Gastrocnemius medialis (tissue), 4 donors: Measurements from ENCODE around the gene PDIA4. TPM values are rescaled to one million over a fixed set of nuclear protein-coding genes. Genes with fewer than 3 reads are reported as not detected.
"Not testable (repeated sequence)": the region's sequence is repeated elsewhere in the genome, so short reads cannot be mapped to it uniquely, and the experiment has no call there.

Experiments
- ATAC-seq, 2 donors: fragments of 150-250 bp; one replicate each; pipeline ENCODE4 v1.9.1; 2016
- DNase-seq, 2 donors: peaks; one replicate each; pipeline ENCODE4 v3.0.0-alpha.2; 2019
- H3K27ac ChIP-seq, 4 donors: fragments of 200-600 bp; sonication (generic); 1 replicate in 1 of 4; 2 replicates in 3 of 4; pipeline ENCODE4 v1.5.1; 2016 to 2018; ENCODE audit warnings: mild to moderate bottlenecking in 2 of 4, moderate library complexity in 1 of 4
- H3K27me3 ChIP-seq, 3 donors: fragments of 200-600 bp; sonication (generic) in 2 of 3; 1 replicate in 1 of 3; 2 replicates in 2 of 3; pipeline versions ENCODE4 v1.5.1 to v1.6.0; 2016 to 2019; ENCODE audit warnings: mild to moderate bottlenecking in 1 of 3, moderate library complexity in 1 of 3
- H3K36me3 ChIP-seq, 2 donors: fragments of 200-600 bp; sonication (generic) in 1 of 2; one replicate each; pipeline ENCODE4 v1.5.1; 2017 to 2018
- H3K4me1 ChIP-seq, 2 donors: fragments of 200-600 bp; sonication (generic) in 1 of 2; one replicate each; pipeline ENCODE4 v1.5.1; 2016 to 2017; ENCODE audit warnings: mild to moderate bottlenecking in 2 of 2
- H3K4me3 ChIP-seq, 4 donors: fragments of 200-600 bp; sonication (generic) in 3 of 4; 1 replicate in 1 of 4; 2 replicates in 3 of 4; pipeline ENCODE4 v1.5.1; 2016 to 2019; ENCODE audit warnings: mild to moderate bottlenecking in 2 of 4
- H3K9me3 ChIP-seq, 3 donors: fragments of 200-600 bp; sonication (generic) in 2 of 3; 1 replicate in 1 of 3; 2 replicates in 2 of 3; pipeline ENCODE4 v1.5.1; 2016 to 2019
- CTCF ChIP-seq, 5 experiments: fragments of 450-650 bp in 3 of 5; fragments of 200-600 bp in 2 of 5; sonication (generic) in 2 of 5; IDR thresholded peaks in 4 of 5; conservative IDR thresholded peaks in 1 of 5; 1 replicate in 4 of 5; 2 replicates in 1 of 5; pipeline ENCODE4 v1.5.1; 2016 to 2019; ENCODE audit warnings: antibody characterized with exemption in 5 of 5, mild to moderate bottlenecking in 3 of 5, moderate library complexity in 3 of 5
- POLR2A ChIP-seq, 2 donors: fragments of 450-650 bp; IDR thresholded peaks; one replicate each; pipeline ENCODE4 v1.6.1; 2017; ENCODE audit warnings: antibody characterized with exemption in 2 of 2, mild to moderate bottlenecking in 2 of 2, moderate library complexity in 2 of 2
- in situ Hi-C, 4 donors: fragments of 200-750 bp; cut with MboI; loops; one replicate each; pipeline versions ENCODE4 v1.15.0 to v1.8.0; 2017; ENCODE audit warnings: low sequenced_read_pairs in 4 of 4
- intact Hi-C: fragments of 100-400 bp; cut with DNase I; formaldehyde crosslinking; loops from one replicate; pipeline ENCODE4 v1.15.1; 2023; ENCODE audit warnings: low total_unique reads
- total RNA-seq, 4 donors: library from RNA; depleted of rRNA; stranded (reverse); fragments of >200 nt; gene quantifications; one replicate each; pipeline versions ENCODE4 v1.1.0 to v1.2.3, GENCODE V29; 2016

PDIA4 gene
- total RNA-seq, 4 donors from 2014 or later = 10.8 to 19.6 (median 14.2) TPM

- ATAC-seq (no peak), DNase-seq (no peak)
- TF ChIP-seq POLR2A (IDR thresholded peaks at IDR 0.05) (no peak), CTCF (IDR thresholded peaks at IDR 0.05 in 4 of 5, conservative IDR thresholded peaks at IDR 0.05 in 1 of 5) (no peak)
- H3K4me3 ChIP-seq = no peak overlapping the region
- H3K27me3 ChIP-seq = no peaks in the 10 kb centered on the region
- no peak overlapping the region for H3K27ac ChIP-seq
- no peaks in the 10 kb centered on the region for H3K36me3 ChIP-seq
- in situ Hi-C loops (no loop called here), intact Hi-C loops (no loop called here)
- H3K4me1 ChIP-seq = no peaks in the 10 kb centered on the region
- H3K9me3 ChIP-seq = no peaks in the 10 kb centered on the region
Measured at GRCh38 chr7:149041350-149041749, 13.0 kb upstream of the PDIA4 start.

GRCh38 chr7:149038641-149039040 is 10.3 kb upstream of the PDIA4 start:
- H3K4me1 ChIP-seq, intact Hi-C loops, ATAC-seq, DNase-seq, H3K9me3 ChIP-seq, in situ Hi-C loops, H3K4me3 ChIP-seq, H3K27ac ChIP-seq, H3K27me3 ChIP-seq, H3K36me3 ChIP-seq: not testable (repeated sequence)

DNA sequence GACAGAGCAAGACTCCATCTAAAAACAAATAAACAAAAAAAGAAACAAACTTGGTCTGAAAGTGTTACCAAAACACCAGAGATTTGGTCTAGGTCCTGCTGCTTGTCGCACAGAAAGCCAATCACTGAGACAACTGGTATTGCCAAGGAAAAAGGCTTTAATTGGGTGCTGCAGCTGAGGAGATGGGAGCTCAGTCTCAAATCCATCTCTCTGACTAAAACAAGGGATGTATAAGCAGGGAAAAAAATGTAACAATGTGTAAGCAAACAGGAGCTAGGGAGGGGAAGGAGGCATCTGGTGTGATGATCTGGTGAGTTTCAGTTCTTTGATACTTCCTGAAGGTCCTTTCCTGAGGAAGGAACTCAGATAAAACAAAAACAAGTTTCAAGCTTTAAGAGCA is 8.4 kb upstream of the PDIA4 start:
- intact Hi-C loops = no loop called here
- DNase-seq (no peak), ATAC-seq (no peak)
- no peaks in the 10 kb centered on the region for H3K9me3 ChIP-seq
- H3K4me3 ChIP-seq = no peak overlapping the region
- H3K4me1 ChIP-seq = no peaks in the 10 kb centered on the region
- TF ChIP-seq POLR2A (IDR thresholded peaks at IDR 0.05) = no peak
- no peak for TF ChIP-seq CTCF (IDR thresholded peaks at IDR 0.05 in 4 of 5, conservative IDR thresholded peaks at IDR 0.05 in 1 of 5)
- no peak overlapping the region for H3K27ac ChIP-seq
- in situ Hi-C loops = no loop called here
- H3K36me3 ChIP-seq = no peaks in the 10 kb centered on the region
- no peaks in the 10 kb centered on the region for H3K27me3 ChIP-seq

GRCh38 chr7:149031353-149031910 is 3.1 kb upstream of the PDIA4 start:
- in situ Hi-C loops = no loop called here
- no peak for DNase-seq

GRCh38 chr7:149030439-149030838 is 2.1 kb upstream of the PDIA4 start:
- H3K4me3 ChIP-seq, intact Hi-C loops, ATAC-seq, H3K9me3 ChIP-seq, DNase-seq, in situ Hi-C loops, H3K27ac ChIP-seq, H3K36me3 ChIP-seq, H3K27me3 ChIP-seq: not testable (repeated sequence)
- H3K4me1 ChIP-seq = peaks cover 16 to 21% of the 10 kb centered on the region in 2 donors

More at GRCh38 chr7:149031353-149031910, 3.1 kb upstream of the PDIA4 start:
- Histone ChIP-seq H3K9me3 (no peaks in the 10 kb centered on the region), H3K4me1 (peaks cover 15 to 19% of the 10 kb centered on the region in 2 donors), H3K27ac (no peak overlapping the region), H3K27me3 (no peaks in the 10 kb centered on the region), H3K4me3 (no peak overlapping the region), H3K36me3 (no peaks in the 10 kb centered on the region)
- TF ChIP-seq POLR2A (IDR thresholded peaks at IDR 0.05) (no peak), CTCF (IDR thresholded peaks at IDR 0.05 in 4 of 5, conservative IDR thresholded peaks at IDR 0.05 in 1 of 5) (no peak)
- intact Hi-C loops = no loop called here
- ATAC-seq = no peak
